Left ventricle myocardium inferior (tissue), 1 donor: Measurements from ENCODE around the gene ANKRD6. TPM values are rescaled to one million over a fixed set of nuclear protein-coding genes. Genes with fewer than 3 reads are reported as not detected.

Source experiments
- DNase-seq: peaks from one replicate; pipeline ENCODE4 v3.0.0-alpha.2; 2020
- H3K27ac ChIP-seq: fragments of 200-600 bp; replicated peaks from 2 replicates; pipeline ENCODE4 v1.8.0; 2021
- H3K27me3 ChIP-seq: fragments of 200-600 bp; 2 replicates; pipeline ENCODE4 v1.8.0; 2021; ENCODE audit warnings: low read depth
- H3K36me3 ChIP-seq: fragments of 200-600 bp; 2 replicates; pipeline ENCODE4 v1.8.0; 2021
- H3K4me1 ChIP-seq: fragments of 200-600 bp; 2 replicates; pipeline ENCODE4 v1.8.0; 2021
- H3K4me3 ChIP-seq: fragments of 200-600 bp; 2 replicates; pipeline ENCODE4 v1.8.0; 2021; ENCODE audit warnings: mild to moderate bottlenecking, moderate library complexity
- H3K9me3 ChIP-seq: fragments of 200-600 bp; replicated peaks from 2 replicates; pipeline ENCODE4 v1.8.0; 2021
- CTCF ChIP-seq: fragments of 200-600 bp; IDR thresholded peaks from 2 replicates; pipeline ENCODE4 v1.8.0; 2021; ENCODE audit warnings: antibody characterized with exemption, mild to moderate bottlenecking, borderline replicate concordance
- intact Hi-C: fragments of 100-400 bp; cut with micrococcal nuclease; formaldehyde crosslinking; loops from one replicate; pipeline ENCODE4 v1.11.0; 2022
- total RNA-seq: library from RNA; stranded (reverse); fragmentation: NEBNext Ultra II Directional; extraction: Animal tissue kit (Norgen Biotek cat#: 25700); gene quantifications from one replicate; pipeline ENCODE4 v1.2.1, GENCODE V29; 2021
- donor health status: DM: no; HTN: yes; CAD: no; lungs with severe emphysema.

ANKRD6 gene
- total RNA-seq, 1 donor from 2014 or later = 11.1 TPM

GRCh38 chr6:89443658-89444057, 10.7 kb downstream of the ANKRD6 start:
- Histone ChIP-seq H3K4me1 (no peaks in the 10 kb centered on the region), H3K27ac (no peak overlapping the region), H3K4me3 (no peak overlapping the region), H3K36me3 (no peaks in the 10 kb centered on the region), H3K9me3 (peaks cover 3% of the 10 kb centered on the region), H3K27me3 (no peaks in the 10 kb centered on the region)
- intact Hi-C loops = no loop called here
- DNase-seq = no peak
- TF ChIP-seq CTCF = no peak

GRCh38 chr6:89449193-89449592, 16.2 kb downstream of the ANKRD6 start:
- TF ChIP-seq CTCF = no peak
- H3K9me3 ChIP-seq = no peaks in the 10 kb centered on the region
- no peak overlapping the region for H3K27ac ChIP-seq
- DNase-seq = no peak
- no peaks in the 10 kb centered on the region for H3K36me3 ChIP-seq
- no peaks in the 10 kb centered on the region for H3K27me3 ChIP-seq
- H3K4me1 ChIP-seq = peaks cover 5% of the 10 kb centered on the region
- intact Hi-C loops = no loop called here
- no peak overlapping the region for H3K4me3 ChIP-seq

GRCh38 chr6:89452281-89452680, 19.3 kb downstream of the ANKRD6 start:
- intact Hi-C loops = no loop called here
- H3K27ac ChIP-seq = no peak overlapping the region
- no peak for TF ChIP-seq CTCF
- H3K27me3 ChIP-seq = no peaks in the 10 kb centered on the region
- H3K4me3 ChIP-seq = no peak overlapping the region
- no peaks in the 10 kb centered on the region for H3K9me3 ChIP-seq
- no peak for DNase-seq
- H3K36me3 ChIP-seq = no peaks in the 10 kb centered on the region
- H3K4me1 ChIP-seq = peaks cover 5% of the 10 kb centered on the region

- TF ChIP-seq CTCF = no peak
- Histone ChIP-seq H3K36me3 (no peaks in the 10 kb centered on the region), H3K9me3 (no peaks in the 10 kb centered on the region), H3K27ac (no peak overlapping the region), H3K4me1 (peaks cover 5% of the 10 kb centered on the region), H3K27me3 (no peaks in the 10 kb centered on the region), H3K4me3 (no peak overlapping the region)
- intact Hi-C loops = no loop called here
- DNase-seq = no peak
Observed at GRCh38 chr6:89454300-89454699, 21.3 kb downstream of the ANKRD6 start.

GRCh38 chr6:89458704-89459103, 25.8 kb downstream of the ANKRD6 start:
- H3K4me1 ChIP-seq = no peaks in the 10 kb centered on the region
- DNase-seq = no peak
- H3K27ac ChIP-seq = no peak overlapping the region
- H3K36me3 ChIP-seq = no peaks in the 10 kb centered on the region
- intact Hi-C loops = no loop called here
- no peaks in the 10 kb centered on the region for H3K9me3 ChIP-seq
- no peak overlapping the region for H3K4me3 ChIP-seq
- H3K27me3 ChIP-seq = no peaks in the 10 kb centered on the region
- no peak for TF ChIP-seq CTCF

GRCh38 chr6:89459501-89459900, 26.5 kb downstream of the ANKRD6 start:
- Histone ChIP-seq H3K4me1 (peaks cover 6% of the 10 kb centered on the region), H3K27ac (no peak overlapping the region), H3K36me3 (no peaks in the 10 kb centered on the region), H3K4me3 (no peak overlapping the region), H3K27me3 (no peaks in the 10 kb centered on the region), H3K9me3 (no peaks in the 10 kb centered on the region)
- TF ChIP-seq CTCF = no peak
- no peak for DNase-seq
- intact Hi-C loops = no loop called here
